Measurements from ENCODE around the gene BRD3. TPM values are rescaled to one million over a fixed set of nuclear protein-coding genes. Genes with fewer than 3 reads are reported as not detected.

The BRD3 gene
- total and polyA plus RNA-seq, 2 of the 8 experiments (the other 6 are each of a cell fraction or from before 2014, with no cell fraction given): 31.0 to 82.7 TPM

- no peak overlapping the region for H3K23ac ChIP-seq (ENCODE audit: insufficient read length)
- H2AK5ac ChIP-seq (ENCODE audit: low read depth, low read length): no peak overlapping the region; the same call in 1 of the 2 replicates
- H2BK12ac ChIP-seq (ENCODE audit: low read depth, low read length): no peak overlapping the region
- H2BK5ac ChIP-seq (ENCODE audit: low read depth, low read length): no peak overlapping the region; the same call in 1 of the 2 replicates
- no peak overlapping the region for H2BK20ac ChIP-seq (ENCODE audit: low read length)
- WGBS, 2 experiments (ENCODE audit: extremely low coverage in 1 of 2, insufficient coverage in 1 of 2, insufficient read length in 1 of 2, insufficient replicate concordance in 2 of 2, low coverage in 1 of 2, low lambda C conversion rate in 2 of 2, missing lambda C conversion rate in 1 of 2): 87% methylated on average over 13 of the region's 13 CpGs; no CpG with 5 or more reads in 1 of the 2 experiments
- H3K79me2 ChIP-seq (ENCODE audit: control insufficient read depth in 1 of 2, insufficient read depth in 2 of 2, low read length in 2 of 2): peaks cover 12 to 92% of the 10 kb centered on the region in 2 experiments; a peak in 3 of 4 replicates
- H3K23me2 ChIP-seq (ENCODE audit: low read depth, low read length): no peaks in the 10 kb centered on the region
- no peak overlapping the region for H2BK15ac ChIP-seq (ENCODE audit: low read length)
- no peak overlapping the region for H3K4ac ChIP-seq (replicated peaks; ENCODE audit: insufficient read length, low read depth, low read length)
- no peak overlapping the region for H3K14ac ChIP-seq (ENCODE audit: insufficient read length)
- no peak overlapping the region for H4K91ac ChIP-seq (replicated peaks; ENCODE audit: insufficient read length, low read length)
- ChIA-PET POLR2A (ENCODE audit: partially characterized antibody) (interaction anchor here (0.8 to 2.0 kb wide), 5 partner anchors 12 to 42 kb away, joined by 3 to 5 read pairs (median 3); no protein-coding TSS in a partner anchor), CTCF (ENCODE audit: partially characterized antibody) (interaction anchor here (1.1 to 1.4 kb wide), 2 partner anchors 12 to 15 kb away, joined by 3 read pairs; no protein-coding TSS in a partner anchor)
- no peak overlapping the region for H3K56ac ChIP-seq (replicated peaks; ENCODE audit: insufficient read length, low read depth, low read length)
- peaks cover 0 to 9% (median 7%) of the 10 kb centered on the region in 4 experiments; a peak in 4 of 8 replicates for H3K36me3 ChIP-seq (ENCODE audit: control insufficient read depth in 2 of 4, insufficient read depth in 4 of 4, low read length in 3 of 4)
- no peak for TF ChIP-seq USF2 (IDR thresholded peaks at IDR 0.05; ENCODE audit: low read length)
- no peak for TF ChIP-seq POLR2A (IDR thresholded peaks at IDR 0.05; ENCODE audit: control extremely low read depth in 1 of 2, low read depth in 2 of 2, low read length in 2 of 2)
- no peak for TF ChIP-seq EP300 (IDR thresholded peaks at IDR 0.05; ENCODE audit: borderline replicate concordance in 1 of 2, low read depth in 2 of 2, low read length in 2 of 2)
- H3K9ac ChIP-seq (replicated peaks in 1 of 4; ENCODE audit: extremely low read depth in 1 of 4, low read depth in 3 of 4, low read length in 3 of 4): no peak overlapping the region
- H3K4me1 ChIP-seq (replicated peaks in 1 of 4; ENCODE audit: control insufficient read depth in 3 of 4, insufficient read depth in 4 of 4, low read length in 3 of 4): peaks cover 0 to 12% (median 2%) of the 10 kb centered on the region in 4 experiments; a peak in 5 of 7 replicates
- DNase-seq (ENCODE audit: low read depth in 1 of 2, low spot score in 2 of 2) (no peak), FAIRE-seq (no peak)
- H2AFZ ChIP-seq (ENCODE audit: low read length): no peak overlapping the region
- no peak overlapping the region for H3K4me2 ChIP-seq (ENCODE audit: insufficient read depth in 1 of 2, low read depth in 2 of 2, low read length in 2 of 2)
- H3K27ac ChIP-seq (ENCODE audit: low read depth, low read length): no peak overlapping the region
- H3K27me3 ChIP-seq (replicated peaks in 1 of 4; ENCODE audit: control insufficient read depth in 3 of 4, extremely low read depth in 1 of 4, insufficient read depth in 3 of 4, low read length in 3 of 4): no peaks in the 10 kb centered on the region
- peaks cover 40% of the 10 kb centered on the region for H3K79me1 ChIP-seq (ENCODE audit: low read depth, low read length)
- H2BK120ac ChIP-seq (replicated peaks; ENCODE audit: low read depth, low read length): no peak overlapping the region
- no peak overlapping the region for H4K8ac ChIP-seq (ENCODE audit: extremely low read depth, insufficient read depth, low read length)
- H3K4me3 ChIP-seq (ENCODE audit: extremely low read depth in 1 of 4, insufficient read depth in 2 of 4, low read depth in 3 of 4, low read length in 4 of 4): no peak overlapping the region
- no peak overlapping the region for H4K5ac ChIP-seq (ENCODE audit: insufficient read length, low read depth, low read length)
- peaks cover 57 to 65% of the 10 kb centered on the region in 2 experiments for H4K20me1 ChIP-seq (replicated peaks in 1 of 2; ENCODE audit: control insufficient read depth in 1 of 2, insufficient read depth in 2 of 2, low read length in 2 of 2)
- H3K18ac ChIP-seq (ENCODE audit: extremely low read depth, low read length): no peak overlapping the region
- H3K9me3 ChIP-seq (ENCODE audit: insufficient read depth in 2 of 2, low read depth in 1 of 2, low read length in 1 of 2): no peaks in the 10 kb centered on the region
Measured at GRCh38 chr9:134057307-134057657, 10.5 kb downstream of the BRD3 start.
